ENCODE results near the gene MAGI1. TPM values are rescaled to one million over a fixed set of nuclear protein-coding genes. Genes with fewer than 3 reads are reported as not detected.

The MAGI1 gene
- polyA plus RNA-seq, 2 donors, result 6.0 to 10.6 TPM

- Histone ChIP-seq H3K27me3 (ENCODE audit: control insufficient read depth in 1 of 2, insufficient read depth in 2 of 2, low read length in 2 of 2) (no peaks in the 10 kb centered on the region), H3K36me3 (ENCODE audit: control insufficient read depth in 2 of 2, insufficient read depth in 2 of 2, low read length in 1 of 2) (no peaks in the 10 kb centered on the region), H3K4me1 (ENCODE audit: control insufficient read depth in 2 of 2, insufficient read depth in 2 of 2, low read length in 1 of 2) (peaks cover 3 to 11% of the 10 kb centered on the region in 2 donors), H3K4me3 (ENCODE audit: low read depth in 1 of 2, low read length in 2 of 2) (no peak overlapping the region), H3K27ac (ENCODE audit: low read depth in 2 of 2, low read length in 1 of 2) (peak overlapping the region in 1 of 2 donors; percentile 20), H3K9me3 (ENCODE audit: control insufficient read depth in 2 of 2, insufficient read depth in 1 of 2, low read depth in 1 of 2, low read length in 1 of 2) (no peaks in the 10 kb centered on the region)
- WGBS, 2 donors, result 68 to 70% methylated on average over 8 of the region's 8 CpGs
Measured at GRCh38 chr3:66018057-66019033, 20.4 kb downstream of the MAGI1 start.

GRCh38 chr3:66017591-66017990 is 21.1 kb downstream of the MAGI1 start:
- Histone ChIP-seq H3K9me3 (ENCODE audit: control insufficient read depth in 2 of 2, insufficient read depth in 1 of 2, low read depth in 1 of 2, low read length in 1 of 2) (no peaks in the 10 kb centered on the region), H3K27me3 (ENCODE audit: control insufficient read depth in 1 of 2, insufficient read depth in 2 of 2, low read length in 2 of 2) (no peaks in the 10 kb centered on the region), H3K4me1 (ENCODE audit: control insufficient read depth in 2 of 2, insufficient read depth in 2 of 2, low read length in 1 of 2) (peaks cover 3 to 11% of the 10 kb centered on the region in 2 donors), H3K4me3 (ENCODE audit: low read depth in 1 of 2, low read length in 2 of 2) (no peak overlapping the region), H3K27ac (ENCODE audit: low read depth in 2 of 2, low read length in 1 of 2) (peak overlapping the region in 1 of 2 donors; percentile 53), H3K36me3 (ENCODE audit: control insufficient read depth in 2 of 2, insufficient read depth in 2 of 2, low read length in 1 of 2) (no peaks in the 10 kb centered on the region)
- WGBS, 2 donors, result 62 to 63% methylated on average over 5 of the region's 5 CpGs

- no peaks in the 10 kb centered on the region for H3K36me3 ChIP-seq (ENCODE audit: control insufficient read depth in 2 of 2, insufficient read depth in 2 of 2, low read length in 1 of 2)
- peak overlapping the region in 1 of 2 donors; percentile 53 for H3K27ac ChIP-seq (ENCODE audit: low read depth in 2 of 2, low read length in 1 of 2)
- 68 to 81% methylated on average over 16 of the region's 16 CpGs for WGBS, 2 donors
- no peaks in the 10 kb centered on the region for H3K27me3 ChIP-seq (ENCODE audit: control insufficient read depth in 1 of 2, insufficient read depth in 2 of 2, low read length in 2 of 2)
- no peak overlapping the region for H3K4me3 ChIP-seq (ENCODE audit: low read depth in 1 of 2, low read length in 2 of 2)
- H3K9me3 ChIP-seq (ENCODE audit: control insufficient read depth in 2 of 2, insufficient read depth in 1 of 2, low read depth in 1 of 2, low read length in 1 of 2), result no peaks in the 10 kb centered on the region
- H3K4me1 ChIP-seq (ENCODE audit: control insufficient read depth in 2 of 2, insufficient read depth in 2 of 2, low read length in 1 of 2), result peaks cover 3 to 11% of the 10 kb centered on the region in 2 donors
Measured at GRCh38 chr3:66017084-66017483, 21.6 kb downstream of the MAGI1 start.

GRCh38 chr3:66015841-66016240 is 22.9 kb downstream of the MAGI1 start:
- Histone ChIP-seq H3K27ac (ENCODE audit: low read depth in 2 of 2, low read length in 1 of 2) (no peak overlapping the region), H3K4me1 (ENCODE audit: control insufficient read depth in 2 of 2, insufficient read depth in 2 of 2, low read length in 1 of 2) (peaks cover 3 to 14% of the 10 kb centered on the region in 2 donors), H3K4me3 (ENCODE audit: low read depth in 1 of 2, low read length in 2 of 2) (no peak overlapping the region), H3K36me3 (ENCODE audit: control insufficient read depth in 2 of 2, insufficient read depth in 2 of 2, low read length in 1 of 2) (no peaks in the 10 kb centered on the region), H3K9me3 (ENCODE audit: control insufficient read depth in 2 of 2, insufficient read depth in 1 of 2, low read depth in 1 of 2, low read length in 1 of 2) (no peaks in the 10 kb centered on the region), H3K27me3 (ENCODE audit: control insufficient read depth in 1 of 2, insufficient read depth in 2 of 2, low read length in 2 of 2) (no peaks in the 10 kb centered on the region)
- WGBS, 2 donors, result 90 to 93% methylated on average over 4 of the region's 4 CpGs

- Histone ChIP-seq H3K27me3 (ENCODE audit: control insufficient read depth in 1 of 2, insufficient read depth in 2 of 2, low read length in 2 of 2) (no peaks in the 10 kb centered on the region), H3K36me3 (ENCODE audit: control insufficient read depth in 2 of 2, insufficient read depth in 2 of 2, low read length in 1 of 2) (no peaks in the 10 kb centered on the region), H3K4me1 (ENCODE audit: control insufficient read depth in 2 of 2, insufficient read depth in 2 of 2, low read length in 1 of 2) (peaks cover 3 to 13% of the 10 kb centered on the region in 2 donors), H3K9me3 (ENCODE audit: control insufficient read depth in 2 of 2, insufficient read depth in 1 of 2, low read depth in 1 of 2, low read length in 1 of 2) (no peaks in the 10 kb centered on the region), H3K4me3 (ENCODE audit: low read depth in 1 of 2, low read length in 2 of 2) (no peak overlapping the region), H3K27ac (ENCODE audit: low read depth in 2 of 2, low read length in 1 of 2) (no peak overlapping the region)
- 67 to 86% methylated on average over 2 of the region's 2 CpGs for WGBS, 2 donors
Measured at GRCh38 chr3:66014651-66015050, 24.1 kb downstream of the MAGI1 start.

- H3K27me3 ChIP-seq (ENCODE audit: control insufficient read depth in 1 of 2, insufficient read depth in 2 of 2, low read length in 2 of 2), result no peaks in the 10 kb centered on the region
- H3K36me3 ChIP-seq (ENCODE audit: control insufficient read depth in 2 of 2, insufficient read depth in 2 of 2, low read length in 1 of 2), result no peaks in the 10 kb centered on the region
- no peak overlapping the region for H3K27ac ChIP-seq (ENCODE audit: low read depth in 2 of 2, low read length in 1 of 2)
- H3K4me1 ChIP-seq (ENCODE audit: control insufficient read depth in 2 of 2, insufficient read depth in 2 of 2, low read length in 1 of 2), result peaks cover 3 to 12% of the 10 kb centered on the region in 2 donors
- WGBS, 2 donors, result 63 to 83% methylated on average over 2 of the region's 2 CpGs
- H3K4me3 ChIP-seq (ENCODE audit: low read depth in 1 of 2, low read length in 2 of 2), result no peak overlapping the region
- no peaks in the 10 kb centered on the region for H3K9me3 ChIP-seq (ENCODE audit: control insufficient read depth in 2 of 2, insufficient read depth in 1 of 2, low read depth in 1 of 2, low read length in 1 of 2)
Measured at GRCh38 chr3:66014056-66014455, 24.7 kb downstream of the MAGI1 start.

- Histone ChIP-seq H3K4me3 (ENCODE audit: low read depth in 1 of 2, low read length in 2 of 2) (no peak overlapping the region), H3K27me3 (ENCODE audit: control insufficient read depth in 1 of 2, insufficient read depth in 2 of 2, low read length in 2 of 2) (no peaks in the 10 kb centered on the region), H3K36me3 (ENCODE audit: control insufficient read depth in 2 of 2, insufficient read depth in 2 of 2, low read length in 1 of 2) (no peaks in the 10 kb centered on the region), H3K27ac (ENCODE audit: low read depth in 2 of 2, low read length in 1 of 2) (no peak overlapping the region), H3K4me1 (ENCODE audit: control insufficient read depth in 2 of 2, insufficient read depth in 2 of 2, low read length in 1 of 2) (peaks cover 3 to 9% of the 10 kb centered on the region in 2 donors), H3K9me3 (ENCODE audit: control insufficient read depth in 2 of 2, insufficient read depth in 1 of 2, low read depth in 1 of 2, low read length in 1 of 2) (no peaks in the 10 kb centered on the region)
- 85 to 93% methylated on average over 2 of the region's 2 CpGs for WGBS, 2 donors
Measured at GRCh38 chr3:66012711-66013110, 26.0 kb downstream of the MAGI1 start.

GRCh38 chr3:66010739-66011655 is 27.7 kb downstream of the MAGI1 start:
- no peaks in the 10 kb centered on the region for H3K9me3 ChIP-seq (ENCODE audit: control insufficient read depth in 2 of 2, insufficient read depth in 1 of 2, low read depth in 1 of 2, low read length in 1 of 2)
- H3K36me3 ChIP-seq (ENCODE audit: control insufficient read depth in 2 of 2, insufficient read depth in 2 of 2, low read length in 1 of 2), result no peaks in the 10 kb centered on the region
- H3K4me3 ChIP-seq (ENCODE audit: low read depth in 1 of 2, low read length in 2 of 2), result no peak overlapping the region
- H3K27ac ChIP-seq (ENCODE audit: low read depth in 2 of 2, low read length in 1 of 2), result peak overlapping the region; percentile 72 to 83
- H3K4me1 ChIP-seq (ENCODE audit: control insufficient read depth in 2 of 2, insufficient read depth in 2 of 2, low read length in 1 of 2), result peaks cover 0 to 3% of the 10 kb centered on the region in 2 donors
- H3K27me3 ChIP-seq (ENCODE audit: control insufficient read depth in 1 of 2, insufficient read depth in 2 of 2, low read length in 2 of 2), result no peaks in the 10 kb centered on the region
- WGBS, 2 donors, result 48 to 63% methylated on average over 10 of the region's 10 CpGs

GRCh38 chr3:66010348-66010738 is 28.4 kb downstream of the MAGI1 start:
- H3K9me3 ChIP-seq (ENCODE audit: control insufficient read depth in 2 of 2, insufficient read depth in 1 of 2, low read depth in 1 of 2, low read length in 1 of 2), result no peaks in the 10 kb centered on the region
- H3K27me3 ChIP-seq (ENCODE audit: control insufficient read depth in 1 of 2, insufficient read depth in 2 of 2, low read length in 2 of 2), result no peaks in the 10 kb centered on the region
- H3K27ac ChIP-seq (ENCODE audit: low read depth in 2 of 2, low read length in 1 of 2), result peak overlapping the region in 1 of 2 donors; percentile 32
- H3K36me3 ChIP-seq (ENCODE audit: control insufficient read depth in 2 of 2, insufficient read depth in 2 of 2, low read length in 1 of 2), result no peaks in the 10 kb centered on the region
- WGBS, 2 donors, result 58 to 76% methylated on average over 4 of the region's 4 CpGs
- H3K4me3 ChIP-seq (ENCODE audit: low read depth in 1 of 2, low read length in 2 of 2), result no peak overlapping the region
- peaks cover 0 to 3% of the 10 kb centered on the region in 2 donors for H3K4me1 ChIP-seq (ENCODE audit: control insufficient read depth in 2 of 2, insufficient read depth in 2 of 2, low read length in 1 of 2)
